ENCODE results near the gene DCTN3.

DCTN3 gene

DNA sequence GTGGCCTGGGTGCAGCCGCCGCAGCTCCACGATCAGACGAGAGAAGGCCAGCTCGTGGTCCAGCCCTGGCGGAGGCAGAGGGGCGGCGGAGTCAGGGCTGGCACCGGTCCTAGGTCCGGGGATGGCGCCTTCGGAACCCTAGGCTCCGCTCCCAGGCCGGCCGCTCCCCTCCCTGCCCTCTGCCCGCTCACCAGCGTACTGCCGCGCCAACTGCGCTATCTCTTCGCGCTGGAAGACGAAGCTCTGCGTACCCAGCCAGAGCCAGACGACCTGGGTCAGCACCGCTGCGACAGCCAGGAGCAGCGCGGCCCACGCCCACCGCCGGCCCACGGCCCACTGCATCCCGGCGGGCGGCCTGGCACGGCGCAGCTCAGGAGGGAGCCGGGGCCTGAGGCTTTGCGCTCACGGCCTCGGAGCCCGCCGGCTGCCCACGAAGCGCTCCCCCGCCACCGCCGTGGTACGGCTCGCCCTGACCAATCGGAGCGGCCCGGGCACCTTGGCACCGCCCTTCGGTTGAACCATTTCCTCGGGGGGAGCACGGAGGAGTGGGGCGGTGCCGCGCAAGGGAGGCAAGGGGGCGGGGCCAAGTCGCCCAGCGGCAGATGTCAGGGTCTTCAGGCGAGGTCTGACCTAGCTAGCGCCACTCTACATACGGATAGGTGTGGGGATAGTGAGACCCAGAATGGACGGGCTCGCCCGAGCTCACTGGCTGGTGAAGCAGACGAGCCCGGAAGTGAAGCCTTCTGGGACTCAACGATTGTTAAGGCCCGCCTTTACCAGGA is 17.3 kb upstream of the DCTN3 start, which contains the start of gene SIGMAR1:
Gene SIGMAR1, minus strand, starts transcription at position 432 of the 782 bp plus-strand sequence. Its CDS starts 90 bp downstream, at position 342.
- Mint-ChIP-seq H3K9me3 (no peaks in the 10 kb centered on the region), H3K4me3 (peak within 1 kb of the TSS; percentile 90), H3K36me3 (peaks cover 2% of the 10 kb centered on the region), H3K27me3 (no peaks in the 10 kb centered on the region), H3K4me1 (peaks cover 24% of the 10 kb centered on the region), H3K27ac (peak within 1 kb of the TSS; percentile 84)
- ATAC-seq (ENCODE audit: low read depth) (peak; percentile 93), DNase-seq (ENCODE audit: low spot score in 2 of 2) (peak; percentile 94 to 97)

DNA sequence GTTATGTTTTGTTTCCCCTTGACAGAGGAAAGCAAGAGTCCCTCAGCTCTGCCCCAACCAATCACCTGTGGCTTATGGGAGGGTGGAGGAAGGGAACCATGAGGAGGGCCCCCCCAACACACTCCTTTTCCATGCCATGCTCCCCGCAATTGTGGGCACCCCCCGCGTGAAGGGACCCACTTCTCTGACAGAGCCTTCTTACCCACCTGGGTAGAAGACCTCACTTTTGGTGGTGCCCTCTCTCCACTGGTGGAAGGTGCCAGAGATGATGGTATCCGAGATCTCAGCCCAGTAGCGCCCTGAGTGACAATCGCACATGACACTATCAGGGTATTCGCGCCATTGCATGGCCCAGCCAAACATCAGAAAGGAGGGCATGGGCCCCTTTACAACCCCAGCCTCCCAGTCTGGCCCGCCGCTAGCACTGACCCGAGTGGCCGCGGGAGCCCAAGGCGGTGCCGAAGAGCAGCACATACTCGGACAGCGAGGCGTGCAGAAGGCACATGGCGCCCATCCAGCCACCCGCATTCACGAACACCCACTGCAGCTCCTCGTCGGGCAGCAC is 16.6 kb upstream of the DCTN3 start:
- Mint-ChIP-seq H3K27ac (peak overlapping the region; percentile 84), H3K9me3 (no peaks in the 10 kb centered on the region), H3K4me1 (peaks cover 24% of the 10 kb centered on the region), H3K27me3 (no peaks in the 10 kb centered on the region), H3K36me3 (peaks cover 2% of the 10 kb centered on the region), H3K4me3 (peak overlapping the region; percentile 90)
- DNase-seq (ENCODE audit: low spot score in 2 of 2) (peak in 1 of 2 donors; percentile 32), ATAC-seq (ENCODE audit: low read depth) (no peak)

DNA sequence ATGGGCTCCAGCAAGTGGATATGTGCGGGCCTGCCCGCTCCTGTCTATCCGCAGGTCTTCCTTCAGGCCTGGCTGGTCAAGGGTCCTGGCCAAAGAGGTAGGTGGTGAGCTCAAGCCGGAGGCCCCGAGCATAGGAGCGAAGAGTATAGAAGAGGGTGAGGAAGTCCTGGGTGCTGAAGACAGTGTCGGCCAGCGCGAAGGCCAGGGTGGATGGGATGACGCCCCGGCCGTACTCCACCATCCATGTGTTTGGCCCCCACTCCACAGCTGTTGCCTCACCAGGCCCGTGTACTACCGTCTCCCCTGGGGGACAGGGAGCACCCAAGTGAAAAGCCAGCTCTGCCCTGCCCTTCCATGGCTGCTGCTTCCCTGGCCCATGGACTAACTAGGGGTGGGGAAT is 15.3 kb upstream of the DCTN3 start:
- Mint-ChIP-seq H3K36me3 (peaks cover 2% of the 10 kb centered on the region), H3K9me3 (no peaks in the 10 kb centered on the region), H3K4me3 (peak overlapping the region; percentile 57), H3K27me3 (peaks cover under 1% of the 10 kb centered on the region), H3K4me1 (peaks cover 24% of the 10 kb centered on the region), H3K27ac (no peak overlapping the region)
- DNase-seq (ENCODE audit: low spot score in 2 of 2) = no peak
- ATAC-seq (ENCODE audit: low read depth) = no peak

DNA sequence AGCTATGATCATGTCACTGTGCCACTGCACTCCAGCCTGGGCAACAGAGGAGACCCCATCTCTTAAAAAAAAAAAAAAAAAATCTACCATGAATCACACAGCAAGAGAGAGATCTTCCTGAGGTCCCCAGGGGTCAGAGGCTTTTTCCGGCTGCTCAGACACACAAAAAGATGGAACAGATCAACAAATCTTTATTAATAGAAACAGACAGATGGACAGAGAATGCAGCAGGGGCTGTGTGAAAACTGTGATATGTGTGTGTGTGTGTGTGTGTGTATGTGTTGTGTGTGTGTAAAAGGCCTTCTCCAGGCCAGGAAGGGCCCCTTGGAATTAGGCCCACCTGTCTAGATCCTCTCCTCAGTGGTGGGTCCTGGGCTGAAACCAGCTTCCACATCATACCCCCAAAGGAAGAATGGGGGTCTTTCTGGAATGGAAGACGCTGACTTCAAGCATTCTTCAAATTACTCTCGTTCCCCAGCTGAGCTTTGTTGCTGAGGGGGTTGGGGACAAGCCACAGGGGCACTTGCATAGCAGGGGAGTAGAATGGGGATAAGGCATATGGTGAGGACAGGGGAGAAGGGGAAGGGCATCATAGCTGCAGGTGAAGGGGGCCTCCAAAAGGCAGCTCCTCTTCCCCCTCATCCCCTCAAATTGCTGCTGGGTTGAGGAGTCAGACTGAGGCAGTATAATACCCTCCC is 14.4 kb upstream of the DCTN3 start:
- no peaks in the 10 kb centered on the region for H3K9me3 Mint-ChIP-seq
- H3K4me3 Mint-ChIP-seq = no peak overlapping the region
- peaks cover 2% of the 10 kb centered on the region for H3K36me3 Mint-ChIP-seq
- DNase-seq (ENCODE audit: low spot score in 2 of 2) (no peak), ATAC-seq (ENCODE audit: low read depth) (no peak)
- peaks cover 24% of the 10 kb centered on the region for H3K4me1 Mint-ChIP-seq
- H3K27ac Mint-ChIP-seq = no peak overlapping the region
- peaks cover 2% of the 10 kb centered on the region for H3K27me3 Mint-ChIP-seq

DNA sequence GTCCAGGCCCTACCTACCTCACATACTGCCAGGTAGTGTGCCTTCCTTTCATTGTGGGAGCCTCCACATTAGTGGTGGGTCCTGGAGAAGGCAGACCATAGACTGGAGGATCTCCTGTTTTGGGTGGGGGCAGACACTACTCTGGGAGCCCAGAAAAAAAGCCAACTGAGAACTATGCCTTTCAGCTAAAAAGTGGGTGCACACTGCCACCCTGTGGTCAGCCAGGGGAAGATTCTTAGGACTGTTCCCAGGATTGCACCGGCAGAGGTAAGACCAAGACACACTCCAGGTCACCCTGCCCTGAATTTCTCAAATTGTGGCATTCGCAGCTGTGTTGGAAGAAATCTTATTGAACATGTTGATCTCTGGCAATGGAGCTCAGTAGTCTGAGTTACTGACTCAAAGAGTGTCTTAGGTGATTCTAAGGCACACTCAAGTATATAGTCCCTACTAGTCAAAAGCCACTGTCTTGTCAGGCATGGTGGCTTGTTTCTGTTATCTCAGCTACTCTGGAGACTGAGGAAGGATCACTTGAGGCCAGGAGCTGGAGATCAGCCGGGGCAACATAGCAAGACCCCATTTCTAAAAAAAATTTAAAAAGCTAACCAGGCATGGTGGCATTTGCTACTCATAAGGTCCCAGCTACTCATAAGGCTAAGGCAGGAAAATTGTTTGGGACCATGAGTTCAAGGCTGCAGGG is 13.7 kb upstream of the DCTN3 start:
- H3K27me3 Mint-ChIP-seq = peaks cover 6% of the 10 kb centered on the region
- H3K4me3 Mint-ChIP-seq = no peak overlapping the region
- DNase-seq (ENCODE audit: low spot score in 2 of 2) (peak; percentile 69 to 73), ATAC-seq (ENCODE audit: low read depth) (peak; percentile 26)
- H3K9me3 Mint-ChIP-seq = no peaks in the 10 kb centered on the region
- H3K36me3 Mint-ChIP-seq = peaks cover 2% of the 10 kb centered on the region
- H3K27ac Mint-ChIP-seq = no peak overlapping the region
- peaks cover 28% of the 10 kb centered on the region for H3K4me1 Mint-ChIP-seq

DNA sequence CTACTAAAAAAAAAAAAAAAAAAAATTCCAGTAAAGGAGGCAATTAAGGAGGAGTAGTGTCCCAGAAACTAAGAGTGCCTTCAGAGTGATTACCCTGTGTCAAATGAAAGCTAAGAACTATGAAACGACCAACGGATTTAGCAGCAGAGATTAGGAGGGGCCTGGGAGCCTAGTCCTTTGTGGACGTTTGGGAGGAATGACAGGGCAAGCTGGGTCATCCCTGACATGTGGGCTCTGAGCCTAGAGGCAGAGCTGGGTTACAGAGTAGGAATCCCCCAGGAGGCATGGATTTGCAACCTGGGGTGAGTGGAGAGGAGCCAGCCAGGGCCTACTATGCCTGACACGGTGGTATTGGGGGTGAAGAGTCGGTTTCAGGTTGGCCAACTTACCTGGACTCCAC is 12.9 kb upstream of the DCTN3 start:
- no peak overlapping the region for H3K4me3 Mint-ChIP-seq
- DNase-seq (ENCODE audit: low spot score in 2 of 2) = no peak
- no peak for ATAC-seq (ENCODE audit: low read depth)
- H3K9me3 Mint-ChIP-seq = no peaks in the 10 kb centered on the region
- peaks cover 5% of the 10 kb centered on the region for H3K36me3 Mint-ChIP-seq
- peaks cover 10% of the 10 kb centered on the region for H3K27me3 Mint-ChIP-seq
- H3K27ac Mint-ChIP-seq = no peak overlapping the region
- peaks cover 27% of the 10 kb centered on the region for H3K4me1 Mint-ChIP-seq

DNA sequence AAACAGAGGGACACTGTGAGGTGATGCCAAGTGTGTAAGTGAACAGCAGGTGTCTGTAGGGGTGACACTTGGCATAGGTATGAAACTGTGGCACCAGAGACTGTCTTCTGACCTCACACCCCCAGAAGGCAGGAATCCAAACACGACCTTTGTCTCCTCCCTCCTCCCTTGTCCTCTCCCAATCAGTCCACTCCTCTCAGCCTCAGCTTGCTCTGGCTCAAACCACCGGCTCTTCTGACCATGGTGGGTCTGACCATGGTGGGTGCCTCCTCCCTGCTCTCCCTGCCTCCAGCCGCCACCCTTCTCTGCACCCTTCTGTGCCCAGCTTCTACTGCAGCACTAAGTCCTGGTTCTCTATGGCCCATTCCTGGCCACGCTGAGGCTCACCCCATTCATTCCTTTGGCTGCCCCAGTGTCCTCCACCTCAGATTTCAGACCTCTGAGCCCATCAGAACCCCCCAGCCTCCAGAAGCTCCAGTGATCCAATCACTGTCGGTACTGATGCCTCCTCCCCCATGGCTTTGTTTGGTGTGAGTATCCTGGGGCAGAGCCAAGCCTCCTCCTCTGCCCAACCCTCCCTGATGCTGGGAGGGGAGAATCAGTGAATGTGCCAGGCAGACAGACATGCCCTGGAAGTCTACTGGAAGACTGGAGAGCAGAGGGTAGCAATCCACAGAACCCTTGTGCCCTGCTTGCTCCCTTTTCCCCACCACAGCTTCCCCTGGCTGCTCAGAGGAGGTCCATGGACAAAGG is 10.3 kb upstream of the DCTN3 start:
- no peak for DNase-seq (ENCODE audit: low spot score in 2 of 2)
- Mint-ChIP-seq H3K27me3 (peaks cover 22% of the 10 kb centered on the region), H3K4me3 (peak overlapping the region; percentile 24)

DNA sequence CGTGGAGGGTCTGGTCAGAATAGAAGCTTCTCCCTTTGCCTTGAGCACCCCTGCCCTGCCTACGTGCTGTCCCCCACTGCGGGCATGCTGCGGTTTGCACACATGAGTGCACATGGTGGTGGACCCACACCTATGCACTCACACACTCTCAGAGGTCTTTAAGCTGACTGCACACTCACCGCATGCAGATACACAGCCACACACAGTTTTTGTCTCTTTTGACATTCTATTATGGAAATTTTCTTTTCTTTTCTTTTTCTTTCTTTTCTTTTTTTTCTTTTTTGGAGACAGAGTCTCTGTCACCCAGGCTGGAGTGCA is 9.2 kb upstream of the DCTN3 start:
- H3K4me1 Mint-ChIP-seq = peaks cover 15% of the 10 kb centered on the region
- H3K4me3 Mint-ChIP-seq = peak overlapping the region; percentile 88
- DNase-seq (ENCODE audit: low spot score in 2 of 2) = no peak
- H3K27ac Mint-ChIP-seq = no peak overlapping the region
- H3K9me3 Mint-ChIP-seq = no peaks in the 10 kb centered on the region
- H3K36me3 Mint-ChIP-seq = peaks cover 2% of the 10 kb centered on the region
- no peak for ATAC-seq (ENCODE audit: low read depth)
- H3K27me3 Mint-ChIP-seq = peaks cover 25% of the 10 kb centered on the region

More for the DNA sequence above, 10.3 kb upstream of the DCTN3 start:
- H3K36me3 Mint-ChIP-seq = peaks cover 5% of the 10 kb centered on the region
- H3K4me1 Mint-ChIP-seq = peaks cover 15% of the 10 kb centered on the region
- H3K9me3 Mint-ChIP-seq = no peaks in the 10 kb centered on the region
- H3K27ac Mint-ChIP-seq = no peak overlapping the region
- ATAC-seq (ENCODE audit: low read depth) = no peak

DNA sequence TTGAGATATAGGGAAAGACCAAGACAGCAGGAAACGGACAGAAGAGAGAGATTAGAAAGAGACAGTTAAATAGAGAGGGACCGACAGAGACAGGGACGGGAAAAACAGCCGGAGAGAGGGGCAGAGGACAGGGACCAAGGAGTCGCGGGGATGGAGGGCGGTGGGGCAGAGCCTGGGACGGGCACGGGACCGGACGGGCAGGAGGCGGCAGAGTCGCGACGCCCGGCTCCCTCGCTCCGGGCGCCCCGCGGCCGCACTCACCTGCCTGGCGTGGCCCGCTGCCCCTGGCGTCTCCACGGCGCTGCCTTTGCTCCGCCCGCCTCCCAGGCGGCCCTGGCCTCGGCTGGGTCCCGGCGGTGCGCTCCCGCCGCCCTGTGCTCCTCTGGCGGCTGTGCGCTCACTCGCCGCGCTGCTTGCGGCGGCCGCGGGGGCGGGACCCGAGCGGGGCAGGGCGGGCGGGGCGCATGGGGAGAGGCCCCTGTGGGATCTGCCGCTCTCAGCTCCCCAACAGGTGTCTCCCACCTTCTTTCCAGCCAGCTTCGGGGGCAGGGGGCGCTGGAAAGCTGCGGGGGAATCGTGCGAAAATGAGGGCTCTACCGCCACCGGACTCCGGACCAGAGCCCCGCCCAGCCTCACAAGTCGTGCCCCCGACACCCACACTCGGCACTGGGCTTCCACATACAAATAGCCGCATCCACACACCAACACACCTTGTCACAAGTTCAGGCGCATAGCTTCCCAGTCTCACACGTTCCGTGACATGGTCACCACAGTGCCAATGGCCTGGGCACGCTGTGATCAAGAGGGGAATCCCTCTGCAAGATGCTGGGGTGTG is 8.6 kb upstream of the DCTN3 start, which contains the start of gene ARID3C:
Gene ARID3C, minus strand, starts transcription at position 411 of the 835 bp plus-strand sequence. CDS start 1,052 bp downstream, outside the sequence.
- peaks cover 14% of the 10 kb centered on the region for H3K4me1 Mint-ChIP-seq
- peak; percentile 83 for ATAC-seq (ENCODE audit: low read depth)
- peak within 1 kb of the TSS; percentile 88 for H3K4me3 Mint-ChIP-seq
- H3K9me3 Mint-ChIP-seq = no peaks in the 10 kb centered on the region
- peaks cover 25% of the 10 kb centered on the region for H3K27me3 Mint-ChIP-seq
- no peak within 1 kb of the TSS for H3K27ac Mint-ChIP-seq
- H3K36me3 Mint-ChIP-seq = peaks cover 2% of the 10 kb centered on the region
- DNase-seq (ENCODE audit: low spot score in 2 of 2) = peak in 1 of 2 donors; percentile 42

DNA sequence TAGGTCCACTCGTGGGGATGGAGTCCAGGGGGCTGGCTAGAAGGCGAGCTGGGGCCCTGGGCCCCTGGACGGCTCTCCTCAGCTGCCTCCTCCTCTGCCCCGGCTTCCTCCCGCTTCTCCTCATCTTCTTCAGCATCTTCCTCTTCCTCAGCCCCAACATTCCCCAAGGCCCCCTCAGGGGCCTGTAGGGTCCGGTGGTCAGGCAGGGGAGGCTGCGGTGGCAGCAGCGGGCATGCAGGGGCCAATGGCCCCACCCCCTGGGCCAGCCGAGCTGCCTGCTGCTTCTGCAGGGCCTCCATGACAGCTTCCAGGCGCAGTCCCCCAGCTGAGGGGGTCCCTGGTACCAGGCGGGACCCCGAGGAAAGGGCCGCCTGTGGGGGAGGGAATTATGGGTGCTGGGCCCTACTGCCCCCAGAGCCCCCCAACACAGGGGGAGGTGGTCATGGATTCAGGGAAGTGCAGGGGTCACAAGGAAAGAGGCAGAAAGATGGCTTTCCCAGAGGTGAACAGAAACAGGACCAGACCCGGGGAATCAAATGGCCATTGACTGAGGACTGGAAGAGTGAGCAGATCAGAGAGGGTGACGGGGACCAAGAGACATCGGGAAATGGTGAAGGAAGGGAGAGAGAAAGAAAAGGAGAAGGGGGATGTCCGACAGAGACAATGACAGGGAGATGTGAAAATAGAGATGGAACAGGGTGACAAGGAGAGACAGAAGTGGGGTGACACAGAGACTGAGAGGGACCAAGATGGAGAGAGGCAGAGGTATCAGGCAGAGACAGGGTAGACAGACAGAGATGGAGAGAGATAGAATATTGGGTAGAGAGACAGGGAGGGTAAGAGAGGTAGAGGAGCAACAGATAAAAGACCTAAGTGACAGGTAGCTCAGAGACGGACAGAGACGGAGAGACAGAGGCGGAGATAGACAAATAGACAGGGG is 7.7 kb upstream of the DCTN3 start:
- H3K4me3 Mint-ChIP-seq = peak overlapping the region; percentile 82

DNA sequence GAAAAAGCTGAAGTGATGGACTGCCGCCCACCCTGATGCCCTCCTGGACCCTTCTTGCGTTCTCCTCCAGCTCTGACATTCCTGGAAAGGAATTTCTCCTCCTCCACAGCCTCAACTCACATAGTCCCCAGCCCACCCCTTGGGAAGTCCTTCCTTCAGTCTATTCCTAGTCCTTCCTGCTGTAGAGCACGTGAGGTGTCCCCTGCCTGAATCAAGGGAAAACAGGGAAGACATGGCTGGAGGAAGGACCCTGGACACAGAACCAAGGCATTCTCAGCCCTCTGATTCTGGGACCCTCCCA is 4.8 kb upstream of the DCTN3 start:
- Mint-ChIP-seq H3K4me3 (no peak overlapping the region), H3K36me3 (peaks cover 2% of the 10 kb centered on the region), H3K4me1 (peaks cover 26% of the 10 kb centered on the region), H3K27ac (no peak overlapping the region), H3K9me3 (no peaks in the 10 kb centered on the region), H3K27me3 (peaks cover 35% of the 10 kb centered on the region)
- ATAC-seq (ENCODE audit: low read depth) = no peak
- DNase-seq (ENCODE audit: low spot score in 2 of 2) = no peak

More for the DNA sequence above, 7.7 kb upstream of the DCTN3 start:
- Mint-ChIP-seq H3K36me3 (peaks cover 2% of the 10 kb centered on the region), H3K9me3 (no peaks in the 10 kb centered on the region), H3K27ac (no peak overlapping the region), H3K27me3 (peaks cover 30% of the 10 kb centered on the region), H3K4me1 (peaks cover 17% of the 10 kb centered on the region)
- DNase-seq (ENCODE audit: low spot score in 2 of 2) (no peak), ATAC-seq (ENCODE audit: low read depth) (no peak)

All from memory B cell (primary cell).